HG02642 (cell line): ENCODE data around the gene PCDHGA4.
"Not testable (repeated sequence)": the region's sequence is repeated elsewhere in the genome, so short reads cannot be mapped to it uniquely, and the experiment has no call there.

Source experiments
- ATAC-seq: cut with Tn5 transposase; IDR thresholded peaks from one replicate; pipeline ENCODE4 v1.9.1; 2021; ENCODE audit warnings: mild to moderate bottlenecking; ENCODE audit not compliant: unreplicated experiment, poor library complexity

PCDHGA4 gene

GRCh38 chr5:141382469-141383294 lies 27.9 kb downstream of the PCDHGA4 start, which contains the start of gene PCDHGA7:
TSS of gene PCDHGA7 (plus strand) at chr5:141382742. CDS start at chr5:141382900, 158 bp downstream.
- no peak for ATAC-seq

GRCh38 chr5:141383345-141383744 lies 28.5 kb downstream of the PCDHGA4 start:
- no peak for ATAC-seq

GRCh38 chr5:141384471-141385267 lies 29.8 kb downstream of the PCDHGA4 start:
- ATAC-seq = no peak

GRCh38 chr5:141387557-141388311 lies 32.9 kb downstream of the PCDHGA4 start, which contains the start of gene PCDHGB4:
TSS of gene PCDHGB4 (plus strand) at chr5:141387698. CDS start at chr5:141387885, 187 bp downstream.
- ATAC-seq = not testable (repeated sequence)

GRCh38 chr5:141388661-141389060 lies 33.8 kb downstream of the PCDHGA4 start:
- no peak for ATAC-seq

- ATAC-seq = no peak
Measured at GRCh38 chr5:141389153-141390042, 34.6 kb downstream of the PCDHGA4 start.

- no peak for ATAC-seq
Measured at GRCh38 chr5:141392429-141393198, 37.8 kb downstream of the PCDHGA4 start, which contains the start of gene PCDHGA8. TSS of gene PCDHGA8 (plus strand) at chr5:141392633. CDS start at chr5:141392814, 181 bp downstream.

- ATAC-seq = no peak
Measured at GRCh38 chr5:141393267-141393666, 38.4 kb downstream of the PCDHGA4 start.

GRCh38 chr5:141394401-141395187 lies 39.8 kb downstream of the PCDHGA4 start:
- not testable (repeated sequence) for ATAC-seq

GRCh38 chr5:141397756-141398551 lies 43.1 kb downstream of the PCDHGA4 start, which contains the start of gene PCDHGB5:
TSS of gene PCDHGB5 (plus strand) at chr5:141397947. CDS start at chr5:141398128, 181 bp downstream.
- ATAC-seq = peak; percentile 97

GRCh38 chr5:141398608-141399007 lies 43.8 kb downstream of the PCDHGA4 start:
- ATAC-seq = no peak

- no peak for ATAC-seq
Measured at GRCh38 chr5:141399555-141400258, 44.9 kb downstream of the PCDHGA4 start.

- no peak for ATAC-seq
Measured at GRCh38 chr5:141402553-141403243, 47.9 kb downstream of the PCDHGA4 start, which contains the start of gene PCDHGA9. TSS of gene PCDHGA9 (plus strand) at chr5:141402778. CDS start at chr5:141402953, 175 bp downstream.

GRCh38 chr5:141403387-141403786 lies 48.6 kb downstream of the PCDHGA4 start:
- no peak for ATAC-seq
